HG03159 (cell line): ENCODE data around the gene ABLIM1.

Source experiments
- ATAC-seq: cut with Tn5 transposase; IDR thresholded peaks from one replicate; pipeline ENCODE4 v1.9.1; 2021; ENCODE audit warnings: mild to moderate bottlenecking, moderate library complexity; ENCODE audit not compliant: unreplicated experiment

Gene ABLIM1

GRCh38 chr10:114648368-114648767, 9.7 kb downstream of the ABLIM1 start:
- ATAC-seq = no peak

GRCh38 chr10:114647545-114648138, 10.4 kb downstream of the ABLIM1 start:
- ATAC-seq = no peak

- ATAC-seq = no peak
These were observed 11.6 kb downstream of the ABLIM1 start for GRCh38 chr10:114646426-114646825.

GRCh38 chr10:114645706-114646105, 12.4 kb downstream of the ABLIM1 start:
- no peak for ATAC-seq

- ATAC-seq = no peak
These were observed 14.9 kb downstream of the ABLIM1 start for GRCh38 chr10:114643158-114643557.

- no peak for ATAC-seq
These were observed 15.3 kb downstream of the ABLIM1 start for GRCh38 chr10:114642729-114643128.

- ATAC-seq = peak; percentile 68
These were observed 19.1 kb downstream of the ABLIM1 start for GRCh38 chr10:114638821-114639625.

- no peak for ATAC-seq
These were observed 22.1 kb downstream of the ABLIM1 start for GRCh38 chr10:114635797-114636550.

- no peak for ATAC-seq
These were observed 23.0 kb downstream of the ABLIM1 start for GRCh38 chr10:114635101-114635500.

GRCh38 chr10:114634609-114634979, 23.5 kb downstream of the ABLIM1 start:
- ATAC-seq = no peak

- no peak for ATAC-seq
These were observed 25.0 kb downstream of the ABLIM1 start for GRCh38 chr10:114632869-114633715.

GRCh38 chr10:114631666-114632417, 26.2 kb downstream of the ABLIM1 start:
- peak; percentile 70 for ATAC-seq

GRCh38 chr10:114631090-114631665, 26.9 kb downstream of the ABLIM1 start:
- ATAC-seq = no peak

GRCh38 chr10:114629824-114630730, 28.0 kb downstream of the ABLIM1 start:
- ATAC-seq = no peak

GRCh38 chr10:114629083-114629823, 28.8 kb downstream of the ABLIM1 start:
- ATAC-seq = no peak

- no peak for ATAC-seq
These were observed 30.0 kb downstream of the ABLIM1 start for GRCh38 chr10:114628106-114628505.

GRCh38 chr10:114626841-114627240, 31.2 kb downstream of the ABLIM1 start:
- no peak for ATAC-seq
